GM21528 (cell line): ENCODE results near the gene PTGES2.

Experiments
- ATAC-seq: cut with Tn5 transposase; IDR thresholded peaks from one replicate; pipeline ENCODE4 v1.9.1; 2021; ENCODE audit warnings: mild to moderate bottlenecking, moderate library complexity; ENCODE audit not compliant: unreplicated experiment, low FRiP score

PTGES2 gene

GRCh38 chr9:128106181-128106939, 21.2 kb downstream of the PTGES2 start:
- ATAC-seq, result no peak

GRCh38 chr9:128105538-128106175, 21.9 kb downstream of the PTGES2 start:
- ATAC-seq, result no peak

GRCh38 chr9:128104171-128104618, 23.3 kb downstream of the PTGES2 start:
- ATAC-seq, result no peak

- no peak for ATAC-seq
These were observed 24.0 kb downstream of the PTGES2 start for GRCh38 chr9:128103589-128103962.

GRCh38 chr9:128102861-128103588, 24.5 kb downstream of the PTGES2 start:
- ATAC-seq, result no peak

- ATAC-seq, result no peak
These were observed 25.3 kb downstream of the PTGES2 start for GRCh38 chr9:128102196-128102595.

GRCh38 chr9:128101690-128102089, 25.8 kb downstream of the PTGES2 start:
- ATAC-seq, result no peak

GRCh38 chr9:128101231-128101661, 26.3 kb downstream of the PTGES2 start:
- no peak for ATAC-seq

- no peak for ATAC-seq
These were observed 26.9 kb downstream of the PTGES2 start for GRCh38 chr9:128100581-128100980.

GRCh38 chr9:128099932-128100491, 27.5 kb downstream of the PTGES2 start:
- no peak for ATAC-seq

GRCh38 chr9:128099231-128099931, 28.1 kb downstream of the PTGES2 start:
- no peak for ATAC-seq

- ATAC-seq, result no peak
These were observed 29.0 kb downstream of the PTGES2 start for GRCh38 chr9:128098297-128099230.

- ATAC-seq, result no peak
These were observed 29.8 kb downstream of the PTGES2 start for GRCh38 chr9:128097543-128098296.

- ATAC-seq, result no peak
These were observed 30.7 kb downstream of the PTGES2 start for GRCh38 chr9:128096616-128097536.

GRCh38 chr9:128094950-128095544, 32.5 kb downstream of the PTGES2 start:
- ATAC-seq, result no peak

GRCh38 chr9:128094166-128094949, 33.2 kb downstream of the PTGES2 start:
- peak; percentile 83 for ATAC-seq
